Vagina (tissue), 2 donors: ENCODE data around the gene PSPC1. TPM values are rescaled to one million over a fixed set of nuclear protein-coding genes. Genes with fewer than 3 reads are reported as not detected.

Experiments used
- DNase-seq, 2 donors: peaks; one replicate each; pipeline ENCODE4 v3.0.0-alpha.2; 2017; ENCODE audit errors: extremely low spot score in 2 of 2
- H3K27ac ChIP-seq: fragments of 200-600 bp; sonication (generic); one replicate; pipeline ENCODE4 v1.5.1; 2019
- H3K27me3 ChIP-seq: fragments of 200-600 bp; sonication (generic); one replicate; pipeline ENCODE4 v1.5.1; 2019
- H3K36me3 ChIP-seq, 2 donors: fragments of 200-600 bp; sonication (generic); one replicate each; pipeline ENCODE4 v1.5.1; 2017 to 2019
- H3K4me1 ChIP-seq: fragments of 200-600 bp; sonication (generic); one replicate; pipeline ENCODE4 v1.5.1; 2019
- H3K4me3 ChIP-seq, 2 donors: fragments of 200-600 bp; sonication (generic); 1 replicate in 1 of 2; 2 replicates in 1 of 2; pipeline ENCODE4 v1.5.1; 2016 to 2019
- H3K9me3 ChIP-seq: fragments of 200-600 bp; sonication (generic); one replicate; pipeline ENCODE4 v1.5.1; 2019
- CTCF ChIP-seq, 3 experiments: fragments of 450-650 bp in 2 of 3; fragments of 200-600 bp in 1 of 3; sonication (generic) in 1 of 3; IDR thresholded peaks; one replicate each; pipeline ENCODE4 v1.5.1; 2017 to 2019; ENCODE audit warnings: antibody characterized with exemption in 3 of 3, mild to moderate bottlenecking in 2 of 3, moderate library complexity in 2 of 3
- POLR2A ChIP-seq, 2 donors: fragments of 450-650 bp; IDR thresholded peaks; one replicate each; pipeline ENCODE4 v1.6.1; 2017; ENCODE audit warnings: antibody characterized with exemption in 2 of 2, mild to moderate bottlenecking in 2 of 2, moderate library complexity in 2 of 2
- POLR2AphosphoS5 ChIP-seq, 2 donors: sonication (generic); formaldehyde crosslinking; IDR thresholded peaks; one replicate each; pipeline ENCODE4 v1.9.0; 2017; ENCODE audit warnings: antibody characterized with exemption in 2 of 2, mild to moderate bottlenecking in 2 of 2, low read depth in 1 of 2; ENCODE audit not compliant: insufficient read depth in 1 of 2
- intact Hi-C: fragments of 100-400 bp; cut with DNase I; formaldehyde crosslinking; loops from one replicate; pipeline ENCODE4 v1.15.1; 2023
- total RNA-seq: library from RNA; depleted of rRNA; stranded (reverse); fragments of >200 nt; gene quantifications from one replicate; pipeline ENCODE4 v1.2.3, GENCODE V29; 2016

Gene PSPC1
- total RNA-seq, 1 donor from 2014 or later: 68.0 TPM

- H3K27me3 ChIP-seq: no peaks in the 10 kb centered on the region
- H3K4me1 ChIP-seq: peaks cover 65% of the 10 kb centered on the region
- DNase-seq: no peak
- intact Hi-C loops: no loop called here
- H3K36me3 ChIP-seq: peaks cover 0 to 30% of the 10 kb centered on the region in 2 donors
- H3K27ac ChIP-seq: no peak overlapping the region
- no peak overlapping the region for H3K4me3 ChIP-seq
- TF ChIP-seq POLR2A (IDR thresholded peaks at IDR 0.05) (no peak), CTCF (IDR thresholded peaks at IDR 0.05) (no peak), POLR2AphosphoS5 (IDR thresholded peaks at IDR 0.05; ENCODE audit: insufficient read depth in 1 of 2, low read depth in 1 of 2) (no peak)
- no peaks in the 10 kb centered on the region for H3K9me3 ChIP-seq
These were observed 10.4 kb downstream of the PSPC1 start for GRCh38 chr13:19772306-19772705.

- no peaks in the 10 kb centered on the region for H3K9me3 ChIP-seq
- no peak for DNase-seq
- intact Hi-C loops: no loop called here
- peaks cover 0 to 33% of the 10 kb centered on the region in 2 donors for H3K36me3 ChIP-seq
- H3K4me1 ChIP-seq: peaks cover 62% of the 10 kb centered on the region
- no peaks in the 10 kb centered on the region for H3K27me3 ChIP-seq
- no peak for TF ChIP-seq POLR2AphosphoS5 (IDR thresholded peaks at IDR 0.05; ENCODE audit: insufficient read depth in 1 of 2, low read depth in 1 of 2)
- TF ChIP-seq POLR2A (IDR thresholded peaks at IDR 0.05): no peak
- no peak for TF ChIP-seq CTCF (IDR thresholded peaks at IDR 0.05)
- H3K27ac ChIP-seq: no peak overlapping the region
- H3K4me3 ChIP-seq: no peak overlapping the region
These were observed 12.9 kb downstream of the PSPC1 start for GRCh38 chr13:19769854-19770253.

- no peak for TF ChIP-seq POLR2A (IDR thresholded peaks at IDR 0.05)
- TF ChIP-seq POLR2AphosphoS5 (IDR thresholded peaks at IDR 0.05; ENCODE audit: insufficient read depth in 1 of 2, low read depth in 1 of 2): no peak
- no peak for TF ChIP-seq CTCF (IDR thresholded peaks at IDR 0.05)
- no peaks in the 10 kb centered on the region for H3K27me3 ChIP-seq
- DNase-seq: no peak
- H3K4me1 ChIP-seq: peaks cover 63% of the 10 kb centered on the region
- H3K27ac ChIP-seq: no peak overlapping the region
- H3K36me3 ChIP-seq: peaks cover 0 to 36% of the 10 kb centered on the region in 2 donors
- no peaks in the 10 kb centered on the region for H3K9me3 ChIP-seq
- no peak overlapping the region for H3K4me3 ChIP-seq
- intact Hi-C loops: no loop called here
These were observed 14.8 kb downstream of the PSPC1 start for GRCh38 chr13:19767966-19768365.

- H3K4me3 ChIP-seq: no peak overlapping the region
- DNase-seq: no peak
- intact Hi-C loops: no loop called here
- TF ChIP-seq CTCF (IDR thresholded peaks at IDR 0.05) (no peak), POLR2AphosphoS5 (IDR thresholded peaks at IDR 0.05; ENCODE audit: insufficient read depth in 1 of 2, low read depth in 1 of 2) (no peak), POLR2A (IDR thresholded peaks at IDR 0.05) (no peak)
- peaks cover 0 to 28% of the 10 kb centered on the region in 2 donors for H3K36me3 ChIP-seq
- no peak overlapping the region for H3K27ac ChIP-seq
- H3K27me3 ChIP-seq: no peaks in the 10 kb centered on the region
- peaks cover 76% of the 10 kb centered on the region for H3K4me1 ChIP-seq
- H3K9me3 ChIP-seq: no peaks in the 10 kb centered on the region
These were observed 16.2 kb downstream of the PSPC1 start for GRCh38 chr13:19766591-19766990.

GRCh38 chr13:19764237-19764636 lies 18.5 kb downstream of the PSPC1 start:
- DNase-seq: no peak
- no peaks in the 10 kb centered on the region for H3K27me3 ChIP-seq
- peaks cover 67% of the 10 kb centered on the region for H3K4me1 ChIP-seq
- TF ChIP-seq POLR2A (IDR thresholded peaks at IDR 0.05) (no peak), POLR2AphosphoS5 (IDR thresholded peaks at IDR 0.05; ENCODE audit: insufficient read depth in 1 of 2, low read depth in 1 of 2) (no peak), CTCF (IDR thresholded peaks at IDR 0.05) (no peak)
- intact Hi-C loops: no loop called here
- no peaks in the 10 kb centered on the region for H3K9me3 ChIP-seq
- H3K27ac ChIP-seq: no peak overlapping the region
- H3K36me3 ChIP-seq: peaks cover 0 to 6% of the 10 kb centered on the region in 2 donors
- no peak overlapping the region for H3K4me3 ChIP-seq
